Suppressor macrophage (primary cell): ENCODE data around the gene CBFA2T3.

Experiments used
- DNase-seq, 4 experiments: peaks; one replicate each; pipeline ENCODE4 v3.0.0-alpha.2; 2020 to 2022

Gene CBFA2T3

DNA sequence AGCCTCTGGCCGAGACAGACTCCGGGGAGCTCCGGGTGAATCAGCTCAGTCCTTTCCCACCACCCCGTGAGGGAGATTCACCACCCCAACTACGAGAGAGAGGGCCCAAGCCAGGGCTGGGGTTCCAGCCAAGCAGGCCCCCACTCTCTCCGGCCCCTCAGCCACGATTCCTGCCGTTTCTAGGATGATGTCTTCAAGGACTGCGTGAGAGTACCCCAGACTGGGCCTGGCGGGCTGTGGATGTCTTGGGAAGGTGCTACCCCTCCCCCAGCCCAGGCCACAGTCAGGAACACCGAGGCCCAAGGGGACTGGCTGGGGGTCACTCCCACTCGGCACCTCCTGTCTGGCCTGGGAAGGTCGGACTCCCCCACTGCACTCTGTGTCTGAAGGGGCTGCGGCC lies 89.0 kb downstream of the CBFA2T3 start:
- DNase-seq: no peak

DNA sequence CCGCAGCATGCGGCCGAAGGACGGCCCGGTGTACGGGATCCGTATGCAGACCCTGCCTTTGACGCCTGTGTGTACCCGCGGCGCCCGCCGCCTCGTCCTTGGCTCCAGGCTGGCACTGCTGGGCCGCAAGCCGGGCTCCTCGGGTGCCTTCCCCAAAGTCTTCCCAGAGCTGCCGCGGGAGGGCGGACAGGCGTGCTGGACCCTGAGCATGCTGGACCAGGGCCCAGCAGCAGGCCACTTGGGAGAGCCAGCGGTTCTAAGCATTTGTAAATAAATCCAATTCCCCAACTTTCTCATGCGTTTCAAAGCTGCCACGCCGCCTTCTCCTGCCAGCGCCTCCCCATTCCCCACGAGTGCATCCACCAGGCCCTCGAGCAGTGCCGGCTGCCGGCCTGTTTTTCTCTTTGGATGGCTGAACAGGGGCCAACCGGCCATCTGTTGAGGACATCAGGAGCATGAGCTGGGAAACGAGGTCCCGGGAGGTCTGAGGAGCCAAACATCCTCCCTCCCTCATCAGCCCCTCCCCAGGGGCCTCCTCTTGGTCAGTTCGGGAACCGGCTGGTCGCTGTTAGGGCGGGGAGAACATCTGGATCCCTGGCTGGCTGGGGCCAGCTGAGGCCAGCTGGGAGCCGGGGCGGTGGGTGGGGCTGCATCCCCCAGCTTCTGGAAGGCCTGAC lies 90.0 kb downstream of the CBFA2T3 start:
- no peak for DNase-seq

- no peak for DNase-seq
These were observed 90.6 kb downstream of the CBFA2T3 start for GRCh38 chr16:88886420-88886844.

DNA sequence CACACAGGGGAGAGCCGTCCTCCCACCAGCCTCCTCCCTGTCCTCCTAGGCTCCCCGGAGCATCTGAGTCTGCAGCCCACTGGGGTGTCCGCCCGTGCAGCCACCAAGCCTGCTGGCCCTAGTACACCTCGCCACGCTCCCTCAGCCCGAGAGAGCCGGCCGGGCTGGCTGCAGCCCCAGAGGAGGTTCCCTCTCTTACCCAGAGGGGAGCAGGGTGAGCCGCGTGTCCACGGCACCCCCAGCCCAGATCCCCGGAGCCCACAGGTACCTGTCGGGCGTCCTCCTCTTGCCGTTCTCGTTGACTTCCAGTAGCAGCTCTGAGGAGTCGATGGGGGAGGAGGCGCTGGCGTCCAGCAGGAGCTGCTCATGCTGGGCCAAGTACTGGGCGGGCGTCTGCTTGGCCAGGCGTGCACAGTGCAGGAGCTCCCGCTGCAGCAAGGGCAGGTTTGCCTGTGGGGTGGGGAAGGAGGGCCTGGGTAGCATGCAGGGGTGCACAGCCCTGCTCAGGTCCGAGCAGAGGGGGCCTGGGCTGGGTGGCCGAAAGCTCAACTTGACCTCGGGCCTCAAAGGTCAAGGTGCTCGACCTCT lies 91.2 kb downstream of the CBFA2T3 start:
- no peak for DNase-seq

GRCh38 chr16:88884569-88885271 lies 92.3 kb downstream of the CBFA2T3 start:
- no peak for DNase-seq

DNA sequence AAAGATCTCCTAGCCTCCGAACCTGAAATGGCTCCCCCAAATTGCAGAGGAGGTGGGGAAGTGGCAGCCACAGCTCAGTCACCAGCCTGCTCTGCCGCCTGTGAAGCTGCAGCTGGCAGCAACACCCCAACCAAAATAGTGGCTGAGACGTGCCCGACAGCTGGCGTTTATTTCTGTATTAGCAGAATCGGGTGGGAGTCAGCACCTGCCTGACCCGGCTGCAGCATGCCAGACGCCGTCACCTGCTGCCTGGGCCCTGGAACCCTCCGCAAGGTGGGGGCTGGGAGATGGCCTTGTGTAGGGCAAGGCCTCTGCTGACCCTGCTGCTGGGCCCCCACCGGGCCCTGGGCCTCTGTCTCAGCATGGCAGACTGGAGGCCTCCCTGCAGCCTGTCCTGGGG lies 93.1 kb downstream of the CBFA2T3 start:
- DNase-seq: no peak

DNA sequence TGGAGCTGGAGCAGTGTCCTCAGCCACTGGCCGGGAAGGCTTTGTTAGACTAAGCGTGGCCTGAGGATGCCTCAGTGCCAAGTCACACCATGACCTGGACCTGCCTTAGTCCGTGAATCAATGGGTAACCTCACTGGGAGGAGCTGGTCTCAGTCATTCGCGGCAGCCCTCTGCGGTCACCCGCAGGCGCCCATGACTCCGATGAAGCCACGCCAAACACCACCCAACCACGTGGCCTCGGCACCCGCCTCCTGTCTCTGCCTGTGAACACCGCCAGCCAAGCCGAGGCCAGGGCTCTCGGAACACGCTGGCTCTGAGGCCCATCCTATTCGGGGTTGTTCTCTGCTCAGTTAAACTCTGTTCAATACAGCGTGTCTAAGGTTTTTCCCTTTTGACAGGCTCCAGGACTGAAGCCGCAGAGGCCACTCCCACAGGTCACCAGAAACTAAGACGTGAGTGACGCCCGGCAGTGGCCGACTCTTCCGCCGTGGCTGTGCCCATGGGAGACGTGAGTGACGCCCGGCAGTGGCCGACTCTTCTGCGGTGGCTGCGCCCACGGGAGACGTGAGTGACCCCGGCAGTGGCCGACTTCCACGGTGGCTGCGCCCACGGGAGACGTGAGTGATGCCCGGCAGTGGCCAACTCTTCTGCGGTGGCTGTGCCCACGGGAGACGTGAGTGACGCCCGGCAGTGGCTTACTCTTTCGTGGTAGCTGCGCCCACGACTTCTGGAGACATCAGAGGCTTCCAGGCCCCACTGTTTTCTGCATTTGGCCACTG lies 93.7 kb downstream of the CBFA2T3 start:
- no peak for DNase-seq

- peak in 1 of 4 experiments; percentile 8 for DNase-seq
These were observed 94.5 kb downstream of the CBFA2T3 start for GRCh38 chr16:88882358-88883030.

DNA sequence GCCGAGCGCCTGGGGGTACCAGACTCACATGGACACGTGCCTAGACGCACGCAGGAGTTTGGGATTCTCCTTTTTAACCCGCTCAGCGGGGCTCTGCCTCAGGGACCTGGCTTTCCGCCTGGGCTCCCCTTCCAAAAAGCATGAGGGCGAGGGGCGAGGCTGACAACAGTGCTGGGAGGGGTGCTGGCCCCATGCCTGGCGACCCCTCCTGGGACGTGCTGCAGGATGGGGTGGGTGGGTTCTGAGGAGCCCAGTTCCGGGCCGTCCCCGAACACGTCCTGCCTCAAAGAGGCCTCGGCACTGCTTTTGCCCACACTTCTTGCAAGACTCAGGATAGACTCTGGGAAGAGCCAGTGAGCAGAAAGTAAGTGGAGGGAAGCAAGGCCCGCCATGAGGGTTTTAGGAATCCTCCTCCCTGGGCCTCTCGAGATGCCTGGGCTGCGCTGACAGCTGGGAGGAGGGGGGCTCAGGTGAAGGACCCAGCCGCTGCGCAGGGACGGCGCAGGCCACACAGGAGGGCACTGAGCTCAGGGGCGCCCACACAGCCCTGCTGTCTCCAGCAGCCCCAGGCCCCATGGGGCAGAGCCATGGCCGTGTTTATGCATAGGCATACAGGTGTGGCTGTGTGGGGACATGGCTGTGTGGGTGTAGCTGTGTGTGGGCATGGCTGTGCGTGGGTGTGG lies 95.2 kb downstream of the CBFA2T3 start:
- no peak for DNase-seq

GRCh38 chr16:88881007-88881615 lies 95.9 kb downstream of the CBFA2T3 start:
- DNase-seq: no peak

DNA sequence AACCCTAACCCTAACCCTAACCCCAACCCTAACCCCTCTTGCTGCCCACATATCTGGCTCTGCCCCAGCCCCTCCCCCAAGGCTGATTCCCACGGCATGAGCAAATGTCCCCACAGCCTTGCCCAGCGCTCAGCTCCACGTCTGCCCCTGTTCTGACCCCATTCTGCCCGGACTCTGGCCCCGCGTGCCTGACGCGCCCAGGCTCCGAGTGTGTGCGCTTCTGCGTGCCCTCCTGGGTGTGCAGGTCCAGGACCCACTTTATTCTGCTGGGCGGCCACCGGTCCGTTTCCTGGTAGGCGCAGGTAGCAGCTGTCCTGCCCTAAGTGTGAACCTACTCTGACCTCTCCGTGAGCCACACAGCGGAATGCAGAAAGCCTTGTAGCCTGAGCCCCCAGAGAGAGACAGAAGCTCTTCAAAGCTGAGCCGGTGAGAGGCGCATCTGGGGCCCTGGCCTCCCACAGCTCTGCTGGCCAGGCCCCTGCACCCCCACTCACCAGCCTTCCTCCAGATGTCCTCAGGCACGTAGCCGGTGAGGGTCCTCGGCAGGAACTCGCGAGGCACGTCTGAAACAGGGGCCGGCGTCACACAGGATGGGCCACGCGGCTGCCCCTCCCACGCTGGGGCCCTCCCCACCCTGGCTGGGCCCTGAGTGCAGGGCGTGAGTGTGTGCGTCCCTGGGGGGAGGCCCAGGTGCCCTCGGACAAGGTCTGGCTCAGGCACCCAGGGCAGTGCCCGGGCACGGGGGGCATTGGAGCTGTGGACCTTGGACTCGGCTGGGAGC lies 96.6 kb downstream of the CBFA2T3 start:
- DNase-seq: no peak

- DNase-seq: no peak
These were observed 97.3 kb downstream of the CBFA2T3 start for GRCh38 chr16:88879788-88880055.

GRCh38 chr16:88878967-88879787 lies 97.8 kb downstream of the CBFA2T3 start:
- no peak for DNase-seq

DNA sequence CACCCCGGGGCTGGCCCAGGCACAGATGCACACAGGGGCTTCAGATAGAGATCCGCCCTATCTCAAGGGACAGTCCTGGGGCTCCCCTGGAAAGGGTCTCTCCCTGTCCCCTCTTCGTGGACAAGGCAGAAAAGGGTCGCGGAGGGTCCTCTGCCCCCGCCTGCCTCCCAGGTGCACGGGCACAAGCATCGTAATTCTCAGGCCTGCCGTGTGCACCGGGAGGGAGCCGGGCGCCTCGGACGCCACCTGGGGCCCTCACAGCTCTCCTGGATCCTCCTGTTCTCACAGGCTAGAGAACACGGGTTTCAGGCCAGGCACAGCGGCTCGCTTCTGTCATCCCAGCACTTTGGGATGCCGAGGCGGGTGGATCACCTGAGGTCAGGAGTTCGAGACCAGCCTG lies 98.7 kb downstream of the CBFA2T3 start:
- no peak for DNase-seq

GRCh38 chr16:88877564-88878289 lies 99.3 kb downstream of the CBFA2T3 start:
- DNase-seq: no peak

GRCh38 chr16:88876942-88877526 lies 100.0 kb downstream of the CBFA2T3 start:
- DNase-seq: no peak

DNA sequence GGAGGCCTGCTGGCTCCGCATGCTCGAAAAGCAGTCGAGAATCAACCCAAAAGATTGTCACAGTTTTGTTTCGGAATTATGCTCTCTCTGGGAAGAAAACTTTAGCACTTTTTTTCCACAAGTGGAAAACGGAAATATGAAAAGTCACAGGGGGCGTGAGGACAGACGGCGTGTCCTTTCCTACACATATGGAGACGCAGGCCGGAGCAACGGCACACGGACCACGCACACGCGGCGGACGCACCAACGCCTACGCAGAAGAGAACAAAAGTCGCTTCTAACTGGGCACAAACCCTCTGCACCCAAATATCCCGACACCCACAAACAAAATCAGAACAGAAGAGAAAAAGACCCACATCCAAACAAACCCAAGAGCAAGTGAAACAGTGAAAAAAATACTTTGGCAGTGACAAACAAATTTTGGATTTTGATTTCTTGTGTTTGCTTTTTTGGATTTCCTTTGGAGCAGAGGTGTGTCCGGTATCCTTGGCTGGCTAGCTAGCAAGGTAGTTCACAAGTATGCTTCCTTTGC lies 101.2 kb downstream of the CBFA2T3 start:
- no peak for DNase-seq

DNA sequence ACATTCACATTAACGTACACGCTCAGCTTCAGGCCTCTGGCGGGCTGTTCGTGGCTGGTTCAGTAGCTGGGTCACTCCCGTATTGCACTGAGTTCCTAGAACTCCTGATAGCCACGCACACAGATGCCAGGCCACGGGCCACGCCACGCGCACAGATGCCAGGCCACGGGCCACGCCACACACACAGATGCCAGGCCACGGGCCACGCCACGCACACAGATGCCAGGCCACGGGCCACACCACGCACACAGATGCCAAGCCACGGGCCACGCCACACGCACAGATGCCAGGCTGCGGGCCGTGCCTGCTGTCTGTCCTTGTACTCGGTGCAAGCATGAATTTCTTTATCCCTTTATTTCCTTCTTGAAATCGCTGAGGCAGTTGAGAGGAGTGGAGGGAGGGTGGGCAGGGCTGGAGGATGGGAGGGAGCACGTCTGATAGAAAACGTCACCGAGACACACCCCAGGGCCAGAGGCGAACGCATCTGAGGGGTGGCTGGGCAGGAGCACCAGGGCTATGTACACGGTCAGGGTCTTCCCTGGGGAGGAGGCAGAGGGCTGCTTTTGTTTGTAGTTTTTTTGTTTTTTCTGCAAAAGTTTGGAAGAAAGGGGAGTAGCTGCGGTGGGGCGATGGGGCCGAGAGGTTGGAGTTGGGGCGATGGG lies 101.9 kb downstream of the CBFA2T3 start:
- no peak for DNase-seq
